Urinary bladder (tissue), 4 donors: ENCODE data around the gene CFD. TPM values are rescaled to one million over a fixed set of nuclear protein-coding genes. Genes with fewer than 3 reads are reported as not detected.

ENCODE experiments used
- DNase-seq: peaks from one replicate; pipeline ENCODE4 v3.0.0-alpha.2; 2015; ENCODE audit errors: extremely low spot score
- H3K27ac ChIP-seq: one replicate; pipeline ENCODE4 v1.5.1; 2013; ENCODE audit warnings: low read depth, mild to moderate bottlenecking, moderate library complexity
- H3K36me3 ChIP-seq: one replicate; pipeline ENCODE4 v1.6.1; 2013; ENCODE audit warnings: mild to moderate bottlenecking, moderate library complexity; ENCODE audit not compliant: insufficient read depth
- H3K4me1 ChIP-seq: one replicate; pipeline ENCODE4 v1.6.1; 2013; ENCODE audit warnings: mild to moderate bottlenecking, moderate library complexity; ENCODE audit not compliant: insufficient read depth
- H3K4me3 ChIP-seq: one replicate; pipeline ENCODE4 v1.5.1; 2013; ENCODE audit warnings: low read depth, low read length
- WGBS: extraction: QIAGEN DNeasy Blood & Tissue Kit; methylation state at CpG from one replicate; pipeline ENCODE4 v1.1.7; 2013; 5-methylcytosine and 5-hydroxymethylcytosine counted together
- polyA plus RNA-seq: library from polyadenylated mRNA; stranded (reverse); fragments of 200-250 nt; gene quantifications from one replicate; pipeline ENCODE4 v1.2.3, GENCODE V29; 2013
- total RNA-seq: library from RNA; depleted of rRNA; stranded (reverse); fragments of >200 nt; gene quantifications from one replicate; pipeline ENCODE4 v1.2.3, GENCODE V29; 2014
- donor health status: healthy with polysubstance abuse.
- donor health status: healthy.

CFD gene
- total and polyA plus RNA-seq, 2 donors, result 84.4 to 2,164 TPM

- Histone ChIP-seq H3K4me3 (no peak overlapping the region), H3K4me1 (no peaks in the 10 kb centered on the region), H3K27ac (no peak overlapping the region), H3K36me3 (peaks cover 3% of the 10 kb centered on the region)
- DNase-seq, result no peak
- WGBS, result 83% methylated on average over 30 of the region's 30 CpGs
These were observed 41.0 kb downstream of the CFD start for GRCh38 chr19:900302-901111.

- Histone ChIP-seq H3K4me3 (no peak overlapping the region), H3K36me3 (peaks cover 3% of the 10 kb centered on the region), H3K27ac (no peak overlapping the region), H3K4me1 (no peaks in the 10 kb centered on the region)
- 93% methylated on average over 27 of the region's 27 CpGs for WGBS
- DNase-seq, result no peak
These were observed 42.0 kb downstream of the CFD start for GRCh38 chr19:901216-902092.

- no peak for DNase-seq
- Histone ChIP-seq H3K4me1 (no peaks in the 10 kb centered on the region), H3K27ac (no peak overlapping the region), H3K36me3 (peaks cover 3% of the 10 kb centered on the region), H3K4me3 (no peak overlapping the region)
- WGBS, result 85% methylated on average over 7 of the region's 7 CpGs
These were observed 42.6 kb downstream of the CFD start for GRCh38 chr19:902093-902370.

- 90% methylated on average over 14 of the region's 14 CpGs for WGBS
- Histone ChIP-seq H3K27ac (no peak overlapping the region), H3K4me3 (no peak overlapping the region), H3K36me3 (peaks cover 3% of the 10 kb centered on the region), H3K4me1 (no peaks in the 10 kb centered on the region)
- no peak for DNase-seq
These were observed 43.2 kb downstream of the CFD start for GRCh38 chr19:902446-903226.

- DNase-seq, result no peak
- H3K4me1 ChIP-seq, result no peaks in the 10 kb centered on the region
- no peak overlapping the region for H3K4me3 ChIP-seq
- no peak overlapping the region for H3K27ac ChIP-seq
- WGBS, result 45% methylated on average over 32 of the region's 32 CpGs
- peaks cover 3% of the 10 kb centered on the region for H3K36me3 ChIP-seq
These were observed 43.9 kb downstream of the CFD start for GRCh38 chr19:903266-903797.

GRCh38 chr19:904545-904944, 45.1 kb downstream of the CFD start:
- Histone ChIP-seq H3K4me1 (no peaks in the 10 kb centered on the region), H3K36me3 (peaks cover 3% of the 10 kb centered on the region), H3K27ac (no peak overlapping the region), H3K4me3 (no peak overlapping the region)
- DNase-seq, result no peak
- WGBS, result 93% methylated on average over 8 of the region's 8 CpGs

GRCh38 chr19:906480-906879, 47.0 kb downstream of the CFD start:
- 94% methylated on average over 7 of the region's 7 CpGs for WGBS
- no peaks in the 10 kb centered on the region for H3K4me1 ChIP-seq
- DNase-seq, result no peak
- no peak overlapping the region for H3K27ac ChIP-seq
- no peak overlapping the region for H3K4me3 ChIP-seq
- no peaks in the 10 kb centered on the region for H3K36me3 ChIP-seq

GRCh38 chr19:907183-907853, 47.9 kb downstream of the CFD start:
- no peaks in the 10 kb centered on the region for H3K4me1 ChIP-seq
- no peak overlapping the region for H3K4me3 ChIP-seq
- no peak for DNase-seq
- no peak overlapping the region for H3K27ac ChIP-seq
- H3K36me3 ChIP-seq, result no peaks in the 10 kb centered on the region
- WGBS, result 80% methylated on average over 14 of the region's 14 CpGs

- no peaks in the 10 kb centered on the region for H3K4me1 ChIP-seq
- no peaks in the 10 kb centered on the region for H3K36me3 ChIP-seq
- no peak overlapping the region for H3K27ac ChIP-seq
- no peak for DNase-seq
- H3K4me3 ChIP-seq, result peak overlapping the region; percentile 97
- 77% methylated on average over 54 of the region's 54 CpGs for WGBS
These were observed 52.0 kb downstream of the CFD start for GRCh38 chr19:911197-912033.

GRCh38 chr19:912181-913079, 53.0 kb downstream of the CFD start:
- Histone ChIP-seq H3K36me3 (no peaks in the 10 kb centered on the region), H3K27ac (peak overlapping the region; percentile 92), H3K4me1 (peaks cover 2% of the 10 kb centered on the region), H3K4me3 (peak overlapping the region; percentile 97)
- DNase-seq, result no peak
- 4% methylated on average over 68 of the region's 69 CpGs for WGBS
